ENCODE data around the gene TREML2.

DNA sequence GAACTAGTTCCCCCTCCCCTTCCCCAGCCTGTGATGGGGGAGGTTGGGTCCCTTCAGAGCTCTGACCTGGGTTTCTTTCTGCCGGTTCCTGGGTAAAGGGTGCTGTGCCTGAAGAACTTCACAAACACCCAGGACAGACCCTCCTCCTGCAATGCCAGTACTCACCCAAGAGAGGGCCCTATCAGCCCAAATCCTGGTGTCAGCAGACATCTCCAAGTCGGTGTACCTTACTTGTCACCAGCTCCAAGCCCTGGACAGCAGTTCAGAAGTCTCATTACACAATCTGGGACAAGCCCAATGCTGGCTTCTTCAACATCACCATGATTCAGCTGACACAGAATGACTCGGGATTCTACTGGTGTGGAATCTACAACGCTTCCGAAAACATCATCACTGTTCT lies 27.7 kb upstream of the TREML2 start:
- TF ChIP-seq, protein P1, sequence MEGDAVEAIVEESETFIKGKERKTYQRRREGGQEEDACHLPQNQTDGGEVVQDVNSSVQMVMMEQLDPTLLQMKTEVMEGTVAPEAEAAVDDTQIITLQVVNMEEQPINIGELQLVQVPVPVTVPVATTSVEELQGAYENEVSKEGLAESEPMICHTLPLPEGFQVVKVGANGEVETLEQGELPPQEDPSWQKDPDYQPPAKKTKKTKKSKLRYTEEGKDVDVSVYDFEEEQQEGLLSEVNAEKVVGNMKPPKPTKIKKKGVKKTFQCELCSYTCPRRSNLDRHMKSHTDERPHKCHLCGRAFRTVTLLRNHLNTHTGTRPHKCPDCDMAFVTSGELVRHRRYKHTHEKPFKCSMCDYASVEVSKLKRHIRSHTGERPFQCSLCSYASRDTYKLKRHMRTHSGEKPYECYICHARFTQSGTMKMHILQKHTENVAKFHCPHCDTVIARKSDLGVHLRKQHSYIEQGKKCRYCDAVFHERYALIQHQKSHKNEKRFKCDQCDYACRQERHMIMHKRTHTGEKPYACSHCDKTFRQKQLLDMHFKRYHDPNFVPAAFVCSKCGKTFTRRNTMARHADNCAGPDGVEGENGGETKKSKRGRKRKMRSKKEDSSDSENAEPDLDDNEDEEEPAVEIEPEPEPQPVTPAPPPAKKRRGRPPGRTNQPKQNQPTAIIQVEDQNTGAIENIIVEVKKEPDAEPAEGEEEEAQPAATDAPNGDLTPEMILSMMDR (tag by site-specific recombination; IDR thresholded peaks at IDR 0.05): no peak
- TF ChIP-seq, protein P2, sequence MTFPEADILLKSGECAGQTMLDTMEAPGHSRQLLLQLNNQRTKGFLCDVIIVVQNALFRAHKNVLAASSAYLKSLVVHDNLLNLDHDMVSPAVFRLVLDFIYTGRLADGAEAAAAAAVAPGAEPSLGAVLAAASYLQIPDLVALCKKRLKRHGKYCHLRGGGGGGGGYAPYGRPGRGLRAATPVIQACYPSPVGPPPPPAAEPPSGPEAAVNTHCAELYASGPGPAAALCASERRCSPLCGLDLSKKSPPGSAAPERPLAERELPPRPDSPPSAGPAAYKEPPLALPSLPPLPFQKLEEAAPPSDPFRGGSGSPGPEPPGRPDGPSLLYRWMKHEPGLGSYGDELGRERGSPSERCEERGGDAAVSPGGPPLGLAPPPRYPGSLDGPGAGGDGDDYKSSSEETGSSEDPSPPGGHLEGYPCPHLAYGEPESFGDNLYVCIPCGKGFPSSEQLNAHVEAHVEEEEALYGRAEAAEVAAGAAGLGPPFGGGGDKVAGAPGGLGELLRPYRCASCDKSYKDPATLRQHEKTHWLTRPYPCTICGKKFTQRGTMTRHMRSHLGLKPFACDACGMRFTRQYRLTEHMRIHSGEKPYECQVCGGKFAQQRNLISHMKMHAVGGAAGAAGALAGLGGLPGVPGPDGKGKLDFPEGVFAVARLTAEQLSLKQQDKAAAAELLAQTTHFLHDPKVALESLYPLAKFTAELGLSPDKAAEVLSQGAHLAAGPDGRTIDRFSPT (tag by site-specific recombination; IDR thresholded peaks at IDR 0.05): no peak
- no peak for TF ChIP-seq BCL11A (tag by site-specific recombination; IDR thresholded peaks at IDR 0.05; ENCODE audit: low read depth)
- no peak for TF ChIP-seq ZNF701 (tag by site-specific recombination; IDR thresholded peaks at IDR 0.05)
